GM18858 (cell line): ENCODE results near the gene RASA4B.
"Not testable (repeated sequence)": the region's sequence is repeated elsewhere in the genome, so short reads cannot be mapped to it uniquely, and the experiment has no call there.

ENCODE experiments used
- ATAC-seq: cut with Tn5 transposase; IDR thresholded peaks from one replicate; pipeline ENCODE4 v1.9.1; 2021; ENCODE audit not compliant: unreplicated experiment

RASA4B gene

GRCh38 chr7:102517550-102518147, at the start of gene RASA4B:
TSS of gene RASA4B (minus strand) at chr7:102517777. CDS start at chr7:102517710, 67 bp downstream.
- peak; percentile 38 for ATAC-seq

- not testable (repeated sequence) for ATAC-seq
These were observed 33.3 kb upstream of the RASA4B start, which contains the start of gene SPDYE2 for GRCh38 chr7:102550808-102551422. TSS of gene SPDYE2 (plus strand) at chr7:102551226. CDS start at chr7:102553256, 2,030 bp downstream.

- peak; percentile 70 for ATAC-seq
These were observed 28.8 kb upstream of the RASA4B start for GRCh38 chr7:102546353-102546752.

GRCh38 chr7:102545288-102545687, 27.7 kb upstream of the RASA4B start:
- ATAC-seq: not testable (repeated sequence)

- ATAC-seq: not testable (repeated sequence)
These were observed 26.8 kb upstream of the RASA4B start for GRCh38 chr7:102544372-102544771.

GRCh38 chr7:102543596-102543995, 26.0 kb upstream of the RASA4B start, which contains the start of gene UPK3BL2:
TSS of gene UPK3BL2 (minus strand) at chr7:102543696. CDS start at chr7:102543636, 60 bp downstream.
- not testable (repeated sequence) for ATAC-seq

- ATAC-seq: not testable (repeated sequence)
These were observed 25.2 kb upstream of the RASA4B start for GRCh38 chr7:102542771-102543170.

- not testable (repeated sequence) for ATAC-seq
These were observed 24.5 kb upstream of the RASA4B start for GRCh38 chr7:102542083-102542482.

GRCh38 chr7:102540604-102541003, 23.0 kb upstream of the RASA4B start:
- ATAC-seq: not testable (repeated sequence)

- ATAC-seq: not testable (repeated sequence)
These were observed 17.6 kb upstream of the RASA4B start for GRCh38 chr7:102535062-102535615.

GRCh38 chr7:102532127-102532526, 14.6 kb upstream of the RASA4B start:
- not testable (repeated sequence) for ATAC-seq

GRCh38 chr7:102531583-102531982, 14.0 kb upstream of the RASA4B start:
- not testable (repeated sequence) for ATAC-seq

- ATAC-seq: not testable (repeated sequence)
These were observed 10.5 kb upstream of the RASA4B start for GRCh38 chr7:102527822-102528793.

- ATAC-seq: not testable (repeated sequence)
These were observed 9.6 kb upstream of the RASA4B start for GRCh38 chr7:102527182-102527581.

GRCh38 chr7:102524803-102525202, 7.2 kb upstream of the RASA4B start:
- ATAC-seq: not testable (repeated sequence)

- not testable (repeated sequence) for ATAC-seq
These were observed 3.2 kb upstream of the RASA4B start for GRCh38 chr7:102520797-102521196.

- not testable (repeated sequence) for ATAC-seq
These were observed 626 bp downstream of the RASA4B start for GRCh38 chr7:102516951-102517350.

- ATAC-seq: not testable (repeated sequence)
These were observed 1.7 kb downstream of the RASA4B start for GRCh38 chr7:102515889-102516288.

- ATAC-seq: peak; percentile 70
These were observed 2.5 kb downstream of the RASA4B start for GRCh38 chr7:102514881-102515721.
